Ureter (tissue), 1 donor: Measurements from ENCODE around the gene CHRNA5. TPM values are rescaled to one million over a fixed set of nuclear protein-coding genes. Genes with fewer than 3 reads are reported as not detected.

ENCODE experiments used
- DNase-seq: peaks from one replicate; pipeline ENCODE4 v3.0.0-alpha.2; 2020; ENCODE audit warnings: low spot score
- total RNA-seq: library from RNA; stranded (reverse); gene quantifications from one replicate; pipeline ENCODE4 v1.2.4, GENCODE V29; 2023
- donor health status: DM: yes; HTN: yes; CAD: no.

CHRNA5 gene
- total RNA-seq, 1 donor from 2014 or later, result 4.0 TPM

- DNase-seq, result no peak
These were observed 54.8 kb downstream of the CHRNA5 start for GRCh38 chr15:78620021-78620526.

DNA sequence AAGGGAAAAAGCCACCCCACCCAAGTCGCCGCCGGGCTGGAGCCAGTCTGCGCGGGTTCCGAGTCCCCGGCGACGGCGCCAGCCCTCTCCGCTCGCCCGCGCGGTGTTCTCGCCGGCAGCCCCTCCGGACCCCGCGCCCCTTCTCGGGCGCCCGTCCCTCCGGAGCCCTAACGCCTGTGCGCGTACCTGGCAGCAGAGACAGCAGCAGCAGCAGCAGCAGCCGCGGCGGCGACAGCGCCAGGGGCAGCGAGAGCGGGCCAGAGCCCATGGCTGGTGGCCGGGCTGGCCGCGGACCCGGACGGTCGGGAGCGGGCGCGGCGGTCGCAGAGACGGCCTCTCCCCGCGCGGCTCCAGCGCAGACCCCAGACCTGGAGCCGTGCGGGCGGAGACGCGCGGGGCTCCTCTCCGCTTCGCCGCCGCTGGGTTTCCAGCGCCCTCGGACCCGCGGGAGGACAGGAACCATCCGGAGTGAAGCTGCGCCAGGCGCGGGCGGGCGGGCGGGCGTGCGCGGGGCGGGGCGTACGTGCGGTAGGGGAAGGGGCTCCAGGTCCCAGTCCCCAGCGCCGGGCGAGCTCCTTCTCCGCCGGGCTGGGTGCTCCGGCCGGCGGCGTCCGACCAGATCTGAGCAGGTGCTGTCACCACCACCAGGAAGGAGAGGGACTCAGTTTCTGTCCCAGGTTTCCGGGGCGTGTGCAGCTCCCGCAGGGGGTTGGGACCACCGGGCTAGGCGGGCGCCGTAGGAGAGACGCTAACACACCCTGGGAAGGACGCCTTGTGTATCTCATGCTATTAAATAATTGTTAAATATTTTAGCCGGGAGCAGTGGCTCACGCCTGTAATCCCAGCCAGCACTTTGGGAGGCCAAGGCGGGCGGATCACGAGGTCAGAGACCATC is 55.5 kb downstream of the CHRNA5 start, which contains the start of gene CHRNA3:
CHRNA3 (minus strand) TSS at position 470 of the 895 bp plus-strand sequence; CDS start at position 268, 202 bp downstream.
- DNase-seq, result no peak

GRCh38 chr15:78621810-78622402 is 56.6 kb downstream of the CHRNA5 start:
- DNase-seq, result no peak

DNA sequence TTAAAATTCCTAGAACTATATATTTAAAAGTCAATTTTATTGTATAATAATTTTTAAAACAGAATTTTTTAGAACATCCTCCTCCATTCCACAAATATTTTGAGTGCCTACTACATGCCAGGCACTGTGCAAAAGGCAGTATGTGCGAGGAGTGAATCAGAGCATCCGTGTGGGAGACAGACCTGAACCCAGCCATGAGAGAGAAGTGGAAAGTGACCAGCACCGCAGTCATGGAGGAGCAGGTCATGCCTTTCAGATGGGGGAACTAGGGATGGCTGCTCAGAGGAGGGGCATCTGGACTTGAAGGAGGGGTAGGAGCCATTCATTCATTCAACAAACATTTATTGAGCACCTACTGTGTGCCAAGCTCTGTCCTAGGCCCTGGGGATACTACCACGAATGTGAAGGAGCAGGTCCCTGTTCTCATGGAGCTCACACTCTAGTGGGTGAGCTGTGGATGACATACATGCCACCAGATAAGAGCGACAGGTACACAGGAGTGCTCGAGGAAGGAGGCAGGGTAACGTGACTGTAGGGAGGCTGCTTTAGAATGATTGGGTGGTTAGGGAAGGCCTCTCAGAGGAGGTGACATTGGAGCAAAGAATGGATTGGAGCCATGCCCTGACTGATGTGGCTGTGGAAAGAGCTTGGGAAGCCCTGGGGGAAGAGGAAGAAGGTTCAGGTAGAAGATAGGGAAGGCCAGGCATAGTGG is 58.6 kb downstream of the CHRNA5 start:
- no peak for DNase-seq

DNA sequence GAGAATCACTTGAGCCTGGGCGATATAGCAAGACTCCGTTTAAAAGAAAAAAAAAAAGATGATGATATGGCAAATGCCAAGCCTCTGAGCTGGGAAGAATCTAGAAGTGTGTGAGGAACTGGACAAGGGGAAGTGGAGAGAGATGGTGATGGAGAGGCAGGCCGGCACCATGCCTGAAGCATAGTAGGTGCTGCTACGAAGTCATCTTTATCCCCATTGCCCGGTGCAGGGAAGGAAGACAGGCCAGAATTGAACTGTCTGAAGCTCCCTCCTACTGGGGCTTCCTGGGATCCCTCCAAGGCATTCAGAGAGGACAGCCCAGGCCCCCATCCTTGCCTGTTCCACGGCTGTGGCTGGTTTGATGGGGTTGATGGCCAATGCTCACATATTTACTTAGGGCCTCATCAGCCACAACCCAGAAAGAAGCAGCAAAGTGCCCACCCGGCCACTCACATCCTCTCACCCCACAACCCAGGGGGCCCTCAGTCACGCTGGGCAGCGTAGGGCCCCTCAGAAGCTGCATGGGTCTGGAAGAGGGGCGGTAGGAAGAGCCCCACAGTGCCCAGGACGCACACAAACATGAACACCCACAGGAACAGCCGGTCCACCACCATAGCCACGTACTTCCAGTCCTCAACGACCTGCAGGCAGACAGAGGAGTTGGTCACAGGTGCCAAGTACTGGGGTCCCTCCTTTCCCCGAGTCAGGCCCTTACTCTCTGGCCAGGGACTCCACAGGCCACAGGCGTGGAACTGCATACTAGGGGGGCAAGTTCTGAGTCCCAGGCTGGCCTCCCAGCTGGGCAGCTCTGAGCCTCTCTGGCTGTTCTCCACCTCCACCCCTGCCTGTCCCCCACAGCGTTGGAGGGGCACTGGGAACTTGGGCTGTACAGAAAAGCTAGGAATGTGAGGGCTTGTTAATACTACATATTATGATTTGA is 59.6 kb downstream of the CHRNA5 start:
- no peak for DNase-seq

DNA sequence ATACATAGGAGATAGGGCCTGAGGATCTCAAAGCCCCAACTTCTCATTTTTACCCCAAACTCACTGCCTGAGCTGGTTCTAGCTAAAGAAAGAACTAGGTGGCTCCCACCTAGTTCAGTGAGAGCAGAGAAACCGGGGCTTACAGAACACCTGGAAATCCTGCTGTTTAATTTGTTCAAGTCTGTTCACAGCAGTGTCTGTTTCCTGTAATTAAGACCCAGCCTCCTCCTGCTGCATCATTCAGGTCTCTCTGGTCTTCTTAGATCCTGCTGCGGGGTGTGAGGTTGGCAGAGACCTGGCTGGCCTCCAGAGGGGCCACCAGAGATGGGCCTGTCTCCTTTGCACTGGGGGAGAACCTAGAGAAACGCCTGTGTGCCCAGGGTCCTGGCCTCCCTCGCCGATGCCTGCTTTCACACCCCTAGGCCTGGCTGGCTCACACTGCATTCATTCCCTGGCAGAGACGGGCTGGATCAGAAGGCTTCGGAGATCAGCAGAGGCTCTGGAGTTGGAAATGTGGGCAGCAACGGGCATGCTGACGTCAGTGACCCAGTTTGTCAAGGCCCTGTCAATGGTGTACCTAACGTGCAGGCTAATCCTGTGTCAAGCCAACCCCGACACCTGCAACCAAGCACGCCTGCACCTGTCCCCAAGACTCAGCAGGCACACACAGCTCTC is 60.4 kb downstream of the CHRNA5 start:
- no peak for DNase-seq

GRCh38 chr15:78626381-78626995 is 61.2 kb downstream of the CHRNA5 start:
- no peak for DNase-seq

DNA sequence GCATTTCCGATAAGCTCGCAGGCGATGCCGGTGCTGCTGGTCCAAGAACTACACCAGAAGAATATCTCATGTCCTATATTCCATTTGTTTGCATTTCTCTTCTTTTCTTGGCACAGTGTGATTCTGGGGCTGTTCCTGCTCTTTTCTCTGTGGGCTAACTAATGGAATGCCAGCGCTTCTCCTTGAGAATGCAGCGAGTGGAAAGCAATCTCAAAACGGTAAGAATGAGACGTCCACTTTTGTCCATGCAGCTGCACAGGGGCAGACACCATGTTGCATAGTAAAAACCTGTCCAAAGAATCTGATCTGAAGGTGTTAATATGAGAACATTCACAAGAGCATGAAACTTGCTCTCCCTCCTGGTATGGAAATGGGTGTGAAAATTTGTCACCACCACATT is 62.0 kb downstream of the CHRNA5 start:
- DNase-seq, result no peak

DNA sequence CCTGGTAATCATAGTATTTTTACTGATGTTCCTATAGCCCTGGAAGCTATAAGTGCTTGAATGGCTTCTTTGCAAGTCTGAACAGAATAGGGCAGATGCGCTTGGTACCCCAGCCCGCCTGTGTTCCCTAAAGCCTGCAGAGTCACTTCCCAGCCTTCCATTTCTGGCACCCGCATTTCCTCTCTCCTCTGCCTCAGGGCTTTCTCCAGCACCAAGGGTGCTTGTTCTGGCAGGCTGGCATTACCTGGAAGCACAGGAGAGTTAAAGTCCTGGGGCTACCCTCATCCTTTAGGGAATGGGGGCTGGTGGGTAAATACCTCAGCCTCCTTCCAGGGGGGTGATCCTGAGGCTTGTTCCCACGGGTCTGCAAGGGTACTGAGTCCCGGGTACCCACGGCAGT is 62.9 kb downstream of the CHRNA5 start:
- no peak for DNase-seq

DNA sequence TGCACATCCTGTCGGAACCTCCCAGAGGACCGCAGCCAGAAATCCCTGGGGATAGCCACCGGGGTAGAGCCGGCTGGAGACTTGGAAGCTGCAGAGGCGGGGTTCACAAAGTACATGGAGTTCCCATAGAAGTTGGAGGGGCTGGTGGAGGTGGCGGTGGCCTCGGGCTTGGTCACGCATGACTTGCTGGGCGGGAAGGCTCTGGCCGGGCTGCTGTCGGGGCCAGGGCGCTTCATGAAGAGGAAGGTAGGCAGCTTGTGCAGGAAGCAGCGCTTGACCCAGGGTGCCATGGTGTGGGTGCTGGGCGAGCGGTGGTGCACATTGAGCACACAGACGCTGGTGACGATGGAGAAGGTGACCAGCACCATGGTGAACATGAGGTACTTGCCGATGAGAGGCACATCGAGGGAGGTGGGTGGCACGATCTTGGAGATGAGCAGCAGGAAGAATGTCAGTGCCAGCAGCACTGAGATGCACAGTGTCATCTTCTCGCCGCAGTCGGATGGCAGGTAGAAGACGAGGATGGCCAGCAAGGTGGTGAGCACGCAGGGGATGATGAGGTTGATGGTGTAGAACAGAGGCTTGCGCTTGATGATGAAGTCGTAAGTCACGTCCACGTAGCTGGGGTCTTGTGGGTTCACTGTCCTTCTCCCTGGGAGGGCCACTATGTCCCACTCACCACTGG is 63.9 kb downstream of the CHRNA5 start:
- DNase-seq, result no peak

- DNase-seq, result no peak
These were observed 64.4 kb downstream of the CHRNA5 start for GRCh38 chr15:78629716-78630065.

DNA sequence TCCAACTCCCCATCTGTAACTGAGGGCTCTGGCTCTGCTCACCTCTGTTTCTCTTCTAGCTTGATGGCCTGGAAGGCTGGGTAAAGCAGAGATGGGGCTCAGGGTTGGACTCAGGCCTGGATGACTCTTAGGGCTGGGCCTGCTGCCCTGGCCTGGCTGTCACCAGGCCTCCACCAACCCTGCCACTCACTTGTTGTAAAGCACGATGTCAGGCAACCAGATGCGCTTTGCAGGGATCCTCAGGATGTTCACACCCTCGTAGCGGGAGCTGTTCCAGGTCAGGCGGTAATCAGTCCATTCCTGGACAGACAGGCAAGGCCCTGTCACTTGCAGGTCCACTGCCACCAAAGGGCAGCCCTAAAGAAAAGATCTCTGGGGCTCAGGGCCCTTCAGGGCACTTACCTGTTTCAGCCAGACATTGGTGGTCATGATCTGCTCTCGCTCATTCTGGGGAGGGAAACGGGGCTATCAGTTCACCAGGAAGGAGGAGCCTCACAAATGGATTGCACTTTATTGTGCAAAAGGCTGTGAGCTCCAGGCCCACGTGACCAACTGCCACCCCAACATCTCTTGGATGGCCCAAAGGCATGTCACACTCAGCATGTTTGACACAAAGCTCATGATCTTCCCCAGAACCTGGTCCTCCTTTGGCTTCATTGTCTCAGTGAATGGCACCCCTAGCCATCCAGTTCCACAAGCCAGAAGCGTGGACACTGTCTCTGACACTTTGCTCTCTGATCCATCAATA is 65.7 kb downstream of the CHRNA5 start:
- DNase-seq, result no peak

DNA sequence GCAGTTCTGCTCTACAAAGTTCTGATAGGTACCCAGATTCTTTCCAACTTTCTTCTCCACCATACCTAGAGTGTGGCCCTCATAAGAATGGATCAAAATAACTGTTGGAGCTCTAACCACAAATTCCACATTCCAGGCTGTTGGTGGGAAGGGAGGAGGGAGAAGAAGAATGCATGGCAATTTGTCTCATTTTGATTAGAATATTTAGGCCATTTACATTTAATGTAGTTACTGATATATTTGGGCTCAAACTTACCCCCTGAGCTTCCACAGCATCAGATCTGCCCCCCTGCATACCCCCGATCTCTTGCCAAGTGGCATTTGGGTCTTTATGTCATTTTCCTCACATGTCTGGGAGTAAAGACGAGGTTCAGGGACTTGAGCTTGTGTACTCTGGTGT is 68.0 kb downstream of the CHRNA5 start:
- DNase-seq, result no peak

- no peak for DNase-seq
These were observed 69.2 kb downstream of the CHRNA5 start for GRCh38 chr15:78634210-78635145.

GRCh38 chr15:78635346-78635745 is 70.0 kb downstream of the CHRNA5 start:
- no peak for DNase-seq

DNA sequence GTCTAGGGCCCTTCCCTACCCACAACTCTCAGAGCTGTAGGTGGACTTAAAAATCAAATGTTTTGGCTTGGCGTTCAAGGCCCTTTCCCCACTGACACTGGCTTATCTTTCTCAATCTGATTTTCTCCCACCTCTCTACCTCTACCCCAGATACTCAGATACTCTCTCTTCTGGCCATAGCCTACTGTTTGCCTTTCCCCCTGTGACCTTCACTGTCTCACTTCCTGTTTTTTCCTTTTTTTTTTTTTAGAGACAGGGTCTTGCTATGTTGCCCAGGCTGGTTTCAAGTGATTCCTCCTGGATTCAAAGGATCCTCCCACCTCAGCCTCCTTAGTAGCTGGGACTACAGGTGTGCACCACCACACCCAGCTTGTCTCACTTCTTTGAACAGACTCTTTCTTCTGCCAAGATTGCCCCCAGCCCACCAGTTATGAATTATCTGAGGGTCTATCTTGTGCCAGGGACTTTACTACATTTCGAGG is 71.1 kb downstream of the CHRNA5 start:
- no peak for DNase-seq

- no peak for DNase-seq
These were observed 72.6 kb downstream of the CHRNA5 start for GRCh38 chr15:78637776-78638435.
